Neural cell (in vitro differentiated cells): Measurements from ENCODE around the gene TRAPPC6A. TPM values are rescaled to one million over a fixed set of nuclear protein-coding genes. Genes with fewer than 3 reads are reported as not detected.

Source experiments
- H2AFZ ChIP-seq: fragments of 200-600, 300-800 bp; sonication (generic), shearing (Covaris generic); 2 replicates; pipeline ENCODE4 v1.6.0; 2014; ENCODE audit warnings: low read depth, mild to moderate bottlenecking, antibody characterized with exemption, low read length, moderate library complexity
- H3F3A ChIP-seq: fragments of 200-600 bp; shearing (Covaris generic); 2 replicates; pipeline ENCODE4 v1.6.1; 2016; ENCODE audit warnings: mild to moderate bottlenecking, moderate library complexity, mixed read lengths, antibody characterized with exemption, low read length; ENCODE audit not compliant: insufficient read depth, poor library complexity, severe bottlenecking
- H3K27ac ChIP-seq: fragments of 200-600, 300-800 bp; sonication (generic), shearing (Covaris generic); 2 replicates; pipeline ENCODE4 v1.5.1; 2014; ENCODE audit warnings: mild to moderate bottlenecking, low read length, moderate library complexity
- H3K27me3 ChIP-seq: fragments of 300-800, 200-600 bp; sonication (generic), shearing (Covaris generic); 2 replicates; pipeline ENCODE4 v1.6.0; 2014; ENCODE audit warnings: mild to moderate bottlenecking, low read depth, low read length, moderate library complexity; ENCODE audit not compliant: insufficient read depth
- H3K36me3 ChIP-seq: fragments of 300-800, 200-600 bp; sonication (generic), shearing (Covaris generic); 2 replicates; pipeline ENCODE4 v1.5.1; 2014; ENCODE audit warnings: mild to moderate bottlenecking, antibody characterized with exemption, low read length, moderate library complexity; ENCODE audit not compliant: insufficient read depth
- H3K4me2 ChIP-seq: fragments of 300-800, 200-600 bp; sonication (generic), shearing (Covaris generic); 2 replicates; pipeline ENCODE4 v1.6.0; 2014; ENCODE audit warnings: mild to moderate bottlenecking, low read length
- H3K4me3 ChIP-seq: fragments of 300-800, 200-600 bp; sonication (generic), shearing (Covaris generic); 2 replicates; pipeline ENCODE4 v1.5.1; 2014; ENCODE audit warnings: mild to moderate bottlenecking, low read length, moderate library complexity
- H3K79me2 ChIP-seq: fragments of 200-600 bp; shearing (Covaris generic); replicated peaks from 2 replicates; pipeline ENCODE4 v1.6.0; 2014; ENCODE audit warnings: mild to moderate bottlenecking, low read length, moderate library complexity; ENCODE audit not compliant: insufficient read depth
- H3K9ac ChIP-seq: fragments of 300-800, 200-600 bp; sonication (generic), shearing (Covaris generic); 2 replicates; pipeline ENCODE4 v1.6.1; 2016; ENCODE audit warnings: mild to moderate bottlenecking, low read length, mixed read lengths
- H3K9me2 ChIP-seq: fragments of 200-600 bp; shearing (Covaris generic); 2 replicates; pipeline ENCODE4 v1.6.1; 2016; ENCODE audit warnings: mild to moderate bottlenecking, low read length, mixed read lengths; ENCODE audit not compliant: insufficient read depth
- H3K9me3 ChIP-seq: fragments of 200-600, 300-800 bp; sonication (generic), shearing (Covaris generic); 2 replicates; pipeline ENCODE4 v1.6.1; 2016; ENCODE audit warnings: mild to moderate bottlenecking, mixed run types, low read length, moderate library complexity, mixed read lengths
- H4K20me1 ChIP-seq: fragments of 200-600 bp; shearing (Covaris generic); 2 replicates; pipeline ENCODE4 v1.6.1; 2016; ENCODE audit warnings: mild to moderate bottlenecking, mixed run types; ENCODE audit not compliant: insufficient read depth
- EZH2 ChIP-seq: fragments of 200-600, 300-800 bp; shearing (Covaris generic), sonication (generic); IDR thresholded peaks from 2 replicates; pipeline ENCODE4 v1.6.1; 2014; ENCODE audit warnings: antibody characterized with exemption, low read length, borderline replicate concordance, mild to moderate bottlenecking; ENCODE audit not compliant: insufficient read depth, poor library complexity, severe bottlenecking
- MXI1 ChIP-seq: fragments of 450-650 bp; conservative IDR thresholded peaks from 2 replicates; pipeline ENCODE4 v1.6.1; 2014; ENCODE audit warnings: antibody characterized with exemption, mild to moderate bottlenecking; ENCODE audit not compliant: poor library complexity, severe bottlenecking
- POLR2AphosphoS5 ChIP-seq: IDR thresholded peaks from 2 replicates; pipeline ENCODE4 v1.6.1; 2012
- SMC3 ChIP-seq: fragments of 450-650 bp; conservative IDR thresholded peaks from 2 replicates; pipeline ENCODE4 v1.6.1; 2014; ENCODE audit warnings: antibody characterized with exemption, mild to moderate bottlenecking, moderate library complexity; ENCODE audit not compliant: poor library complexity
- TAF1 ChIP-seq: IDR thresholded peaks from 2 replicates; pipeline ENCODE4 v1.6.1; 2012; ENCODE audit warnings: low read depth
- polyA plus RNA-seq: library from polyadenylated mRNA; depleted of rRNA; stranded (reverse); fragments of >200 nt; gene quantifications from 2 replicates; pipeline ENCODE4 v1.2.3, GENCODE V29; 2014
- TF ChIP-seq, protein P1 (sequence below): fragments of 450-650 bp; IDR thresholded peaks from 2 replicates; pipeline ENCODE4 v1.5.1; 2014; ENCODE audit warnings: antibody characterized with exemption, mild to moderate bottlenecking, moderate library complexity; ENCODE audit not compliant: poor library complexity, severe bottlenecking

TRAPPC6A gene
- polyA plus RNA-seq, 1 donor from 2014 or later, result 48.5 TPM

DNA sequence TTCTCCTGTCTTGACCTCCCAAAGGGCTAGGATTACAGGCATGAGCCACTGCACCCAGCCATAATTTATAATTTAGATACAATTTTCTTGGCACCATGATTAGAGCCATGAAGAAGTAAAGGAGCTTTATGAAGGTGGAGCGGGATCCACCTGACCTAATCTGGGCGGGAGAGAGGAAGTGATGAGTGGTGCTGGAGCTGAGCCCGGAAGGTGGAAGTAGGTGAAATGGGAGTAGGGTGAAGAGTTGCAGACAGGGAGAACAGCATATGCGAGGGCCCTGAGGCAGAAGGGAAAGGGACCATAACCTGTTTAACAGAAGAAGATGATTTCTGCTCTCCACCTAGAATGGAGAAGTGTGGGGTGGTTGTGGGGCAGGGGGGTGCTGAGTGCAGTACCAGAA lies 4.7 kb upstream of the TRAPPC6A start:
- H3K4me2 ChIP-seq, result no peak overlapping the region
- no peaks in the 10 kb centered on the region for H3K9me2 ChIP-seq
- H3K4me3 ChIP-seq, result no peak overlapping the region
- no peaks in the 10 kb centered on the region for H4K20me1 ChIP-seq
- no peak overlapping the region for H3K9ac ChIP-seq
- no peak overlapping the region for H3K27ac ChIP-seq
- H3K9me3 ChIP-seq, result no peaks in the 10 kb centered on the region
- H3K36me3 ChIP-seq, result no peaks in the 10 kb centered on the region
- no peaks in the 10 kb centered on the region for H3K79me2 ChIP-seq
- no peak for TF ChIP-seq EZH2
- TF ChIP-seq TAF1, result no peak
- TF ChIP-seq MXI1, result no peak
- TF ChIP-seq, protein P1, sequence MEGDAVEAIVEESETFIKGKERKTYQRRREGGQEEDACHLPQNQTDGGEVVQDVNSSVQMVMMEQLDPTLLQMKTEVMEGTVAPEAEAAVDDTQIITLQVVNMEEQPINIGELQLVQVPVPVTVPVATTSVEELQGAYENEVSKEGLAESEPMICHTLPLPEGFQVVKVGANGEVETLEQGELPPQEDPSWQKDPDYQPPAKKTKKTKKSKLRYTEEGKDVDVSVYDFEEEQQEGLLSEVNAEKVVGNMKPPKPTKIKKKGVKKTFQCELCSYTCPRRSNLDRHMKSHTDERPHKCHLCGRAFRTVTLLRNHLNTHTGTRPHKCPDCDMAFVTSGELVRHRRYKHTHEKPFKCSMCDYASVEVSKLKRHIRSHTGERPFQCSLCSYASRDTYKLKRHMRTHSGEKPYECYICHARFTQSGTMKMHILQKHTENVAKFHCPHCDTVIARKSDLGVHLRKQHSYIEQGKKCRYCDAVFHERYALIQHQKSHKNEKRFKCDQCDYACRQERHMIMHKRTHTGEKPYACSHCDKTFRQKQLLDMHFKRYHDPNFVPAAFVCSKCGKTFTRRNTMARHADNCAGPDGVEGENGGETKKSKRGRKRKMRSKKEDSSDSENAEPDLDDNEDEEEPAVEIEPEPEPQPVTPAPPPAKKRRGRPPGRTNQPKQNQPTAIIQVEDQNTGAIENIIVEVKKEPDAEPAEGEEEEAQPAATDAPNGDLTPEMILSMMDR, result no peak
- TF ChIP-seq SMC3, result no peak
- TF ChIP-seq POLR2AphosphoS5, result no peak
- H2AFZ ChIP-seq, result no peak overlapping the region
- H3F3A ChIP-seq, result no peaks in the 10 kb centered on the region
- no peaks in the 10 kb centered on the region for H3K27me3 ChIP-seq

DNA sequence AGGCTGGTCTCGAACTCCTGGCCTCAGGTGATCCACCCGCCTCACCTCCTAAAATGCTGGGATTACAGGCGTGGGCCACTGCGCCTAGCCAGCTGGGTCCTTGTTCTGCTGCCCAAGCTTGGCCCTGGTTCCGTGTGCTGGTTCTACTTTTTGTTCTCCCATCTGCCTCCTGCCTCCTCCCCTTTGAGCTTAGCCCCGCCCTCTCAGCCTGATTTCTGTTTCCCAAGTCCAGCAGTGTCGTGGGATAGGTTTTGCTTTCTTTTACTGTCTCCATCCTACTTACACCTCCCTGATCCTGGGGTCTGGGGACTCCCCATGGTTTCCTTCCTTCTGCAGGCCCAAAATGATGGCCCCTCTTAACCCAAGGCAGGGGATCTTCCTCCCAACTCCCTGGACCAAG lies 2.9 kb upstream of the TRAPPC6A start:
- Histone ChIP-seq H3K9me3 (no peaks in the 10 kb centered on the region), H3K4me2 (no peak overlapping the region), H2AFZ (no peak overlapping the region), H3K27ac (no peak overlapping the region), H3K9ac (no peak overlapping the region), H3K9me2 (no peaks in the 10 kb centered on the region), H3K4me3 (no peak overlapping the region), H4K20me1 (no peaks in the 10 kb centered on the region), H3F3A (no peaks in the 10 kb centered on the region), H3K36me3 (no peaks in the 10 kb centered on the region), H3K79me2 (no peaks in the 10 kb centered on the region), H3K27me3 (no peaks in the 10 kb centered on the region)
- TF ChIP-seq SMC3, result no peak
- TF ChIP-seq, protein P1, result no peak
- TF ChIP-seq MXI1, result no peak
- no peak for TF ChIP-seq POLR2AphosphoS5
- TF ChIP-seq TAF1, result no peak

GRCh38 chr19:45179892-45180370 lies 1.9 kb upstream of the TRAPPC6A start:
- Histone ChIP-seq H2AFZ (no peak overlapping the region), H3K9me2 (no peaks in the 10 kb centered on the region), H4K20me1 (no peaks in the 10 kb centered on the region), H3K9ac (no peak overlapping the region), H3K27ac (no peak overlapping the region), H3F3A (no peaks in the 10 kb centered on the region), H3K9me3 (no peaks in the 10 kb centered on the region), H3K4me2 (no peak overlapping the region), H3K36me3 (no peaks in the 10 kb centered on the region), H3K4me3 (peak overlapping the region; percentile 81), H3K79me2 (no peaks in the 10 kb centered on the region), H3K27me3 (no peaks in the 10 kb centered on the region)
- TF ChIP-seq, protein P1, result no peak
- TF ChIP-seq EZH2, result no peak
- no peak for TF ChIP-seq MXI1
